GM23338 (cell line): ENCODE results near the gene ANKUB1. TPM values are rescaled to one million over a fixed set of nuclear protein-coding genes. Genes with fewer than 3 reads are reported as not detected.

ENCODE experiments used
- ATAC-seq: fragments of 200-7000 bp; cut with Tn5 transposase; 3 replicates; pipeline ENCODE4 v1.9.1; 2020
- DNase-seq: peaks from one replicate; pipeline ENCODE4 v3.0.0-alpha.2; 2015; ENCODE audit warnings: low spot score
- H2AFZ ChIP-seq: fragments of 200-600 bp; sonication (generic); 2 replicates; pipeline ENCODE4 v1.8.0; 2016; ENCODE audit warnings: antibody characterized with exemption, mild to moderate bottlenecking, moderate library complexity
- H3F3A ChIP-seq: fragments of 200-600 bp; sonication (generic); replicated peaks from 2 replicates; pipeline ENCODE4 v1.8.0; 2017; ENCODE audit warnings: antibody characterized with exemption, mixed run types, low read depth
- H3K27ac ChIP-seq: fragments of 200-600 bp; sonication (generic); 2 replicates; pipeline ENCODE4 v1.6.1; 2016; ENCODE audit warnings: low read depth
- H3K27me3 ChIP-seq: fragments of 200-600 bp; sonication (generic); 2 replicates; pipeline ENCODE4 v1.8.0; 2016; ENCODE audit warnings: mild to moderate bottlenecking, mixed run types, moderate library complexity; ENCODE audit not compliant: insufficient read depth
- H3K36me3 ChIP-seq: fragments of 200-600 bp; sonication (generic); 2 replicates; pipeline ENCODE4 v1.8.0; 2016; ENCODE audit warnings: mild to moderate bottlenecking; ENCODE audit not compliant: insufficient read depth
- H3K4me1 ChIP-seq: fragments of 200-600 bp; sonication (generic); 2 replicates; pipeline ENCODE4 v1.8.0; 2016; ENCODE audit warnings: mild to moderate bottlenecking, moderate library complexity; ENCODE audit not compliant: insufficient read depth
- H3K4me2 ChIP-seq: fragments of 200-600 bp; sonication (generic); 2 replicates; pipeline ENCODE4 v1.7.1; 2017; ENCODE audit warnings: mixed run types
- H3K4me3 ChIP-seq: fragments of 200-600 bp; sonication (generic); 2 replicates; pipeline ENCODE4 v1.6.1; 2016; ENCODE audit warnings: mixed run types
- H3K79me2 ChIP-seq: fragments of 200-600 bp; sonication (generic); replicated peaks from 2 replicates; pipeline ENCODE4 v1.8.0; 2017; ENCODE audit warnings: mild to moderate bottlenecking; ENCODE audit not compliant: insufficient read depth
- H3K9me2 ChIP-seq: fragments of 200-600 bp; sonication (generic); 2 replicates; pipeline ENCODE4 v1.8.0; 2017; ENCODE audit not compliant: insufficient read depth
- H4K20me1 ChIP-seq: fragments of 200-600 bp; sonication (generic); replicated peaks from 2 replicates; pipeline ENCODE4 v1.8.0; 2017; ENCODE audit warnings: mild to moderate bottlenecking; ENCODE audit not compliant: insufficient read depth
- H3K27ac Mint-ChIP-seq: 2 replicates; pipeline ENCODE4 v1.8.0; 2020; ENCODE audit warnings: inconsistent platforms, mild to moderate bottlenecking, moderate library complexity, mixed read lengths
- H3K27me3 Mint-ChIP-seq: 3 replicates; pipeline ENCODE4 v1.8.0; 2022; ENCODE audit warnings: low read depth, mild to moderate bottlenecking, moderate library complexity, mixed read lengths, inconsistent platforms; ENCODE audit not compliant: insufficient read depth, poor library complexity
- H3K36me3 Mint-ChIP-seq: 3 replicates; pipeline ENCODE4 v1.8.0; 2021; ENCODE audit warnings: low read depth, mild to moderate bottlenecking, inconsistent platforms, moderate library complexity, mixed read lengths
- H3K4me1 Mint-ChIP-seq: 3 replicates; pipeline ENCODE4 v1.8.0; 2020; ENCODE audit warnings: mild to moderate bottlenecking, inconsistent platforms, mixed read lengths
- H3K4me3 Mint-ChIP-seq: 3 replicates; pipeline ENCODE4 v1.8.0; 2021; ENCODE audit warnings: moderate library complexity, mild to moderate bottlenecking, inconsistent platforms, mixed read lengths
- H3K9me3 Mint-ChIP-seq: 3 replicates; pipeline ENCODE4 v1.8.0; 2020; ENCODE audit warnings: moderate library complexity, mild to moderate bottlenecking, inconsistent platforms, mixed read lengths
- ETS1 ChIP-seq: IDR thresholded peaks from 2 replicates; pipeline ENCODE4 v1.6.1; 2016; ENCODE audit warnings: antibody characterized with exemption
- EZH2phosphoT487 ChIP-seq: fragments of 200-600 bp; sonication (generic); IDR thresholded peaks from one replicate; pipeline ENCODE4 v1.8.1; 2018; ENCODE audit warnings: antibody characterized with exemption; ENCODE audit not compliant: unreplicated experiment
- JUNB ChIP-seq: IDR thresholded peaks from one replicate; pipeline ENCODE4 v1.6.1; 2016; ENCODE audit warnings: antibody characterized with exemption; ENCODE audit not compliant: unreplicated experiment
- NANOG ChIP-seq: IDR thresholded peaks from 2 replicates; pipeline ENCODE4 v1.6.1; 2016; ENCODE audit warnings: antibody characterized with exemption, borderline replicate concordance
- STAT1 ChIP-seq: IDR thresholded peaks from one replicate; pipeline ENCODE4 v1.6.1; 2016; ENCODE audit warnings: antibody characterized with exemption; ENCODE audit not compliant: unreplicated experiment
- ZNF114 ChIP-seq: fragments of 250-450 bp; sonication (Bioruptor Pico); IDR thresholded peaks from 2 replicates; pipeline ENCODE4 v1.5.0; 2020; ENCODE audit warnings: mild to moderate bottlenecking, moderate library complexity
- ZNF331 ChIP-seq: fragments of 250-450 bp; sonication (Bioruptor Pico); IDR thresholded peaks from 2 replicates; pipeline ENCODE4 v1.5.0; 2020; ENCODE audit warnings: low read depth, mild to moderate bottlenecking, moderate library complexity
- ZNF462 ChIP-seq: fragments of 250-450 bp; sonication (Bioruptor Pico); IDR thresholded peaks from 2 replicates; pipeline ENCODE4 v1.5.0; 2020; ENCODE audit warnings: mild to moderate bottlenecking, moderate library complexity
- long read RNA-seq: library from polyadenylated mRNA; unstranded; transcript quantifications from one replicate; pipeline ENCODE4 v2.0.0, GENCODE V29; 2020; ENCODE audit not compliant: unreplicated experiment
- polyA plus RNA-seq: library from polyadenylated mRNA; unstranded; fragments of >200 nt; fragmentation: Nextera tagmentation; extraction: Ambion mirVana; gene quantifications from 2 replicates; pipeline ENCODE4 v1.2.1, GENCODE V29; 2016
- total RNA-seq: library from RNA; depleted of rRNA; stranded (reverse); fragments of >200 nt; shearing (Covaris generic); gene quantifications from 2 replicates; pipeline ENCODE4 v1.2.3, GENCODE V29; 2014; rRNA removed

The ANKUB1 gene
- total RNA-seq = not detected in 2 replicates
- polyA plus RNA-seq = not detected in 2 replicates
- long read RNA-seq = 0 reads

- DNase-seq = no peak
- H3K79me2 ChIP-seq = no peaks in the 10 kb centered on the region
These were observed at the start of gene ANKUB1 for GRCh38 chr3:149792452-149793270. Gene ANKUB1, minus strand, starts transcription at chr3:149792554. Its CDS starts 188 bp downstream, at chr3:149792366.

More at GRCh38 chr3:149792452-149793270, at the start of gene ANKUB1:
- no peak for ATAC-seq
- Histone ChIP-seq H3K27ac (no peak within 1 kb of the TSS), H3K9me2 (no peaks in the 10 kb centered on the region), H2AFZ (no peak within 1 kb of the TSS), H3K4me3 (no peak within 1 kb of the TSS), H3K36me3 (no peaks in the 10 kb centered on the region), H3F3A (no peaks in the 10 kb centered on the region), H3K4me2 (no peak within 1 kb of the TSS), H4K20me1 (no peaks in the 10 kb centered on the region), H3K4me1 (no peaks in the 10 kb centered on the region), H3K27me3 (no peaks in the 10 kb centered on the region)
- Mint-ChIP-seq H3K4me3 (no peak within 1 kb of the TSS), H3K9me3 (no peaks in the 10 kb centered on the region), H3K36me3 (no peaks in the 10 kb centered on the region), H3K27ac (no peak within 1 kb of the TSS), H3K4me1 (no peaks in the 10 kb centered on the region), H3K27me3 (no peaks in the 10 kb centered on the region)
- TF ChIP-seq JUNB (no peak), ZNF462 (CRISPR knock-in tag) (no peak), EZH2phosphoT487 (no peak), STAT1 (no peak), ETS1 (no peak), ZNF331 (CRISPR knock-in tag) (no peak), NANOG (no peak), ZNF114 (CRISPR knock-in tag) (no peak)
